ENCODE results near the gene DUSP8.

Gene DUSP8

DNA sequence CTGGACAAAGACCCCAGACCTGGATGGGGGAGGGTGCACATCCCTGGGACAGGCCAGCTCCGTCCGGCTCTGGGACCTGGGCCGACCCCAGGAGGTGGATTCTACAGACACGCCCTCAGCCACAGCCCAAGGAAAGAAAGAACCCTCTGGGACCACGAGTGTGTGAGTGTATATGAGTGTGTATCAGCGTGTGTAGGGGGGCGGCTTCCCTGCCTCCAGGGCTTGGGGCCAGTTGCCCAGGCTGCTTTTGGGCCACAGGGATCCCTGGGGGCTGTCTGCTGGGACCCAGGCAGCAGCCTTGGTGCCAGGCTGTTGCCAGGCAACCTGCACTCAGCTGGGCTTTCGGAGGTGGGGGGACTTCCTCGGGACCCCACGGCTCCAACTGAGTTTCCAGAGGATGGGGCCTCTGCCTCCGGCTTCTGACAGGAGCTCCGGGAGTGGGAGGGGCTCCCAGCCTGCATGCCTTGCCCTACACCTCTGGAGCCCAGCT is 8.9 kb downstream of the DUSP8 start:
- Histone ChIP-seq H3K36me3 (ENCODE audit: insufficient read depth, insufficient read length, low read length) (peaks cover 65% of the 10 kb centered on the region), H3K27me3 (ENCODE audit: insufficient read depth, insufficient read length) (peaks cover 5% of the 10 kb centered on the region), H3K9me3 (ENCODE audit: insufficient read depth, low read length) (no peaks in the 10 kb centered on the region), H3K4me1 (ENCODE audit: insufficient read depth, insufficient read length) (peaks cover 57% of the 10 kb centered on the region), H3K9ac (ENCODE audit: insufficient read length, low read depth) (peak overlapping the region; percentile 32), H3K4me3 (ENCODE audit: insufficient read length, low read depth) (no peak overlapping the region)
- TF ChIP-seq YY1 (IDR thresholded peaks at IDR 0.05; ENCODE audit: insufficient read depth, insufficient read length) (no peak), ZNF274 (IDR thresholded peaks at IDR 0.05; ENCODE audit: low read depth, low read length) (no peak), SUZ12 (IDR thresholded peaks at IDR 0.05; ENCODE audit: extremely low read depth, insufficient read depth, insufficient read length) (no peak)
- no peak for DNase-seq (ENCODE audit: low read depth, low spot score)

DNA sequence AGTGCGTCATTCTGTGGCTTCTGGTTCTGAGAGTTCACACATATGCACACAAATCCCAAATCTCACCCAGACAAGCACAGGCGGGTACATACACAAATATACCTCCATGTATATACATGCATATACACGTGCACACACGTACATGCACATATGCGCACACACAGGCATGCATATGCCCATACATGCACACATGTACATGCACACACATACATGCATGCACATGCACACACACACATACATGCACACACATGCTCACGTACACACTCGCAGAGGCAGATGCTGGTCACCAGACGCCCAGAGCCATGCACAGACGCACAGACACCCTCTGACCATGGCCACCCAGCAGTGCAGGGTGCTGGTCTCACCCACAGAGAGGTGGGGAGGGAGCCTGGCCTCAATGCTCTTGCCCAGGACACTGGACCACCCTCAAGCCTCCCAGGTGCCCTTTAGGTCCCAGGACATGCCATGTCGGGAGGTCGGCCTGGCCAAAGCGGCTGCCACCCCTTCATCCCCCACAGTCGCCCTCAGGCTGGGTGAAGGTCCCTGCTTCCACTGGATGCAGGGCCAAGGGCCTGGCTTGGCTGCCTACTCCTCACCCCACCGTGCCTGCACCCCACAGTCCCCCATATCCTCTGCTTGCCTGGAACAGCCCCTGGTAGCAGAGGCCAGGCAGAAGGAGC is 9.5 kb downstream of the DUSP8 start:
- Histone ChIP-seq H3K4me3 (ENCODE audit: insufficient read length, low read depth) (no peak overlapping the region), H3K9me3 (ENCODE audit: insufficient read depth, low read length) (no peaks in the 10 kb centered on the region), H3K36me3 (ENCODE audit: insufficient read depth, insufficient read length, low read length) (peaks cover 68% of the 10 kb centered on the region), H3K9ac (ENCODE audit: insufficient read length, low read depth) (no peak overlapping the region), H3K4me1 (ENCODE audit: insufficient read depth, insufficient read length) (peaks cover 55% of the 10 kb centered on the region), H3K27me3 (ENCODE audit: insufficient read depth, insufficient read length) (peaks cover 5% of the 10 kb centered on the region)
- no peak for DNase-seq (ENCODE audit: low read depth, low spot score)
- TF ChIP-seq SUZ12 (IDR thresholded peaks at IDR 0.05; ENCODE audit: extremely low read depth, insufficient read depth, insufficient read length) (no peak), ZNF274 (IDR thresholded peaks at IDR 0.05; ENCODE audit: low read depth, low read length) (no peak), YY1 (IDR thresholded peaks at IDR 0.05; ENCODE audit: insufficient read depth, insufficient read length) (no peak)

DNA sequence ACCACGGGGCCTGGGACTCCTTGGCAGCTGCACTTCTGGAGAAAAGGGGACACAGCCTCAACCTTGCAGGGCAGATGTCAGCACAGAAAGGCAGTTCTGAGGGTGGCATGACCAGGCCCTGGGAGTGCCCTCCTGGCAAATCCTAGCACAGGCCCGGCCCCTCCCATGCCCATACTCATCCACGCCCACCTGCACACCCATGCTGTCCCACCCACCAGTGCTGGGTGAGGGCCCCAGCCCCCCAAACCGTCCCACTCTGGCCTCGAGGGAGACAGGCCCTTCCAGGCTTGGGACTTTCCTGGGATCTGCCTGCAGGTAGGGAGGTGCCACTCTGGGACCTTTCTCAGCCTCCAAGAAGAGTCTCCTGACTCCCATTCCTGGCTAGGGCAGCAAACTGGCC is 10.1 kb downstream of the DUSP8 start:
- H3K36me3 ChIP-seq (ENCODE audit: insufficient read depth, insufficient read length, low read length): peaks cover 74% of the 10 kb centered on the region
- H3K27me3 ChIP-seq (ENCODE audit: insufficient read depth, insufficient read length): peaks cover 5% of the 10 kb centered on the region
- no peaks in the 10 kb centered on the region for H3K9me3 ChIP-seq (ENCODE audit: insufficient read depth, low read length)
- TF ChIP-seq SUZ12 (IDR thresholded peaks at IDR 0.05; ENCODE audit: extremely low read depth, insufficient read depth, insufficient read length) (no peak), ZNF274 (IDR thresholded peaks at IDR 0.05; ENCODE audit: low read depth, low read length) (no peak), YY1 (IDR thresholded peaks at IDR 0.05; ENCODE audit: insufficient read depth, insufficient read length) (no peak)
- H3K9ac ChIP-seq (ENCODE audit: insufficient read length, low read depth): no peak overlapping the region
- DNase-seq (ENCODE audit: low read depth, low spot score): no peak
- no peak overlapping the region for H3K4me3 ChIP-seq (ENCODE audit: insufficient read length, low read depth)
- H3K4me1 ChIP-seq (ENCODE audit: insufficient read depth, insufficient read length): peaks cover 55% of the 10 kb centered on the region

DNA sequence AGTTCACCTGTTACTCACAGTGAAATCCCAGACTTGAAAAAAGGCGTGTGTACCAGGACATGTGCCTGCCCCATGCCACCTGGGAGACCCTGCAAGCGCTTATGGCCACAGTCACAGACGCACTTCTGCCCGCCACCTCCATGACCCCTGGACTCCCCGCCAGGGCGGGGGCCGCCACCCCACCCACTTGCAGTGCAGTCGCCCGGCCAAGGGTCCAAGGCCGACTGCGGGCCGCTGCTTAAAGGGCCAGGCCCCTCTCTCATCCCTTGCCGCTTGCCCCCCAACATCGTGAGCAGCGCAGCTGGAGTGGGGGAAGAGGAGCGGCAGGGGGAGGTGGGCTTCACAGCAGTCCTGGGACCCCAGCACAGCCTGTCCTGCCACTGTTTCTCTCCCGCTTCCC is 10.8 kb downstream of the DUSP8 start:
- Histone ChIP-seq H3K36me3 (ENCODE audit: insufficient read depth, insufficient read length, low read length) (peaks cover 74% of the 10 kb centered on the region), H3K27me3 (ENCODE audit: insufficient read depth, insufficient read length) (peaks cover 5% of the 10 kb centered on the region), H3K4me1 (ENCODE audit: insufficient read depth, insufficient read length) (peaks cover 53% of the 10 kb centered on the region), H3K9me3 (ENCODE audit: insufficient read depth, low read length) (no peaks in the 10 kb centered on the region), H3K9ac (ENCODE audit: insufficient read length, low read depth) (no peak overlapping the region), H3K4me3 (ENCODE audit: insufficient read length, low read depth) (no peak overlapping the region)
- no peak for DNase-seq (ENCODE audit: low read depth, low spot score)
- TF ChIP-seq ZNF274 (IDR thresholded peaks at IDR 0.05; ENCODE audit: low read depth, low read length) (no peak), SUZ12 (IDR thresholded peaks at IDR 0.05; ENCODE audit: extremely low read depth, insufficient read depth, insufficient read length) (no peak), YY1 (IDR thresholded peaks at IDR 0.05; ENCODE audit: insufficient read depth, insufficient read length) (no peak)

GRCh38 chr11:1560649-1561251 is 11.3 kb downstream of the DUSP8 start:
- no peaks in the 10 kb centered on the region for H3K9me3 ChIP-seq (ENCODE audit: insufficient read depth, low read length)
- H3K4me1 ChIP-seq (ENCODE audit: insufficient read depth, insufficient read length): peaks cover 50% of the 10 kb centered on the region
- no peak for DNase-seq (ENCODE audit: low read depth, low spot score)
- H3K4me3 ChIP-seq (ENCODE audit: insufficient read length, low read depth): no peak overlapping the region
- H3K36me3 ChIP-seq (ENCODE audit: insufficient read depth, insufficient read length, low read length): peaks cover 75% of the 10 kb centered on the region
- TF ChIP-seq YY1 (IDR thresholded peaks at IDR 0.05; ENCODE audit: insufficient read depth, insufficient read length): no peak
- TF ChIP-seq SUZ12 (IDR thresholded peaks at IDR 0.05; ENCODE audit: extremely low read depth, insufficient read depth, insufficient read length): no peak
- TF ChIP-seq ZNF274 (IDR thresholded peaks at IDR 0.05; ENCODE audit: low read depth, low read length): no peak
- peaks cover 5% of the 10 kb centered on the region for H3K27me3 ChIP-seq (ENCODE audit: insufficient read depth, insufficient read length)
- peak overlapping the region; percentile 50 for H3K9ac ChIP-seq (ENCODE audit: insufficient read length, low read depth)

GRCh38 chr11:1560002-1560648 is 11.9 kb downstream of the DUSP8 start:
- Histone ChIP-seq H3K4me3 (ENCODE audit: insufficient read length, low read depth) (no peak overlapping the region), H3K36me3 (ENCODE audit: insufficient read depth, insufficient read length, low read length) (peaks cover 77% of the 10 kb centered on the region), H3K9me3 (ENCODE audit: insufficient read depth, low read length) (no peaks in the 10 kb centered on the region), H3K27me3 (ENCODE audit: insufficient read depth, insufficient read length) (peaks cover 3% of the 10 kb centered on the region), H3K9ac (ENCODE audit: insufficient read length, low read depth) (peak overlapping the region; percentile 50), H3K4me1 (ENCODE audit: insufficient read depth, insufficient read length) (peaks cover 52% of the 10 kb centered on the region)
- no peak for DNase-seq (ENCODE audit: low read depth, low spot score)
- no peak for TF ChIP-seq SUZ12 (IDR thresholded peaks at IDR 0.05; ENCODE audit: extremely low read depth, insufficient read depth, insufficient read length)
- no peak for TF ChIP-seq ZNF274 (IDR thresholded peaks at IDR 0.05; ENCODE audit: low read depth, low read length)
- no peak for TF ChIP-seq YY1 (IDR thresholded peaks at IDR 0.05; ENCODE audit: insufficient read depth, insufficient read length)
